ENCODE results near the gene CARD11. TPM values are rescaled to one million over a fixed set of nuclear protein-coding genes. Genes with fewer than 3 reads are reported as not detected.

Gene CARD11
- polyA plus RNA-seq, 1 of the 3 experiments (the other 2 are of a cell fraction): not detected

DNA sequence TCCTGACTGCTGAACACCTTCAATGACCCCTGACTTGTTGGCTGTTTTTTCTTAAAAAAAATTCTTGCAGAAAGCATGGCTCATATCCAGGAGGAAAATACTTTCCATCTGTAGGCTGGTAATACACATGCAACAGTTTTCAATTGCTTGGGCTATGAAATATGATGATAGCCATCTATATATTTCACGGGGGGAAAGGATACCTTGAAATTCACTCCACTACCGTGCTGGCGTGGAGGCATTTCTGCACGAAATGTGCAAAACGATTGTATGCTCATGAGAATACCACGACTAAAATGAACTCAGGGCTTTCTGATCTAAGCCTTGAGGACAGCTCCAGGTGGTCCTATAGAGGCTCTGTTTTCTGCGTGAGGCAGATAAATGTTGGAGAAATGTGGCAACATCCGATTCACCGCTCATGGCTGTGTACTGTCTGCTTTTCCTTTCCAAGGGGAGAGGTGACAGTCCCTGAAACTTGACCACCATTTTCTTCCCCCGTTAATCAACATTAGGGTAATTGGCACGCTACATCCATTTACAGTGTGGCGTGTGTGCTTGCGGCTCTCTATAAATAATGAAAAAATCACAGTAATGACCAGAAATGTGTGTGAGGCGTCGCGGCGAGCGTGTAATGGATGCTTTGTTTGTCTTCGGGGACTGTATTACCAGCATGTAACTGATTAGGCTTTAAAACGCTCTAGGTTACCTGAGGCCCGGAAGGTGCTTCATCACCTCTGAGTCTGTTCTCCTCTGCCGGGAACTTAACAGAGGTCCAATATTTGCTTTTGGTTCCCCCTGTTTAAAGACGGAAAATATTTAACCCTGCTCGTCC, 12.8 kb upstream of the CARD11 start:
- H3K79me2 ChIP-seq (ENCODE audit: insufficient read depth): no peaks in the 10 kb centered on the region
- no peak overlapping the region for H3K9ac ChIP-seq
- CTCF ChIA-PET: interaction anchor here (2.9 kb wide), 1 partner anchor 8 kb away, joined by 15 read pairs; no protein-coding TSS in a partner anchor
- no peaks in the 10 kb centered on the region for H3F3A ChIP-seq (replicated peaks; ENCODE audit: insufficient read depth)
- peaks cover 0 to 2% of the 10 kb centered on the region in 2 experiments; a peak in 1 of 4 replicates for H3K4me1 ChIP-seq (ENCODE audit: control insufficient read depth in 1 of 2, insufficient read depth in 2 of 2, low read depth in 1 of 2, low read length in 1 of 2)
- POLR2A ChIA-PET: no interaction called here
- no peak overlapping the region for H3K4me2 ChIP-seq
- no peak overlapping the region for H2AFZ ChIP-seq (ENCODE audit: low read depth)
- H3K9me2 ChIP-seq: 0 out of 2 replicates have a peak, but pooled peaks cover 3% of the 10 kb centered on the region
- H3K4me3 ChIP-seq (ENCODE audit: low read depth in 2 of 2, low read length in 1 of 2): no peak overlapping the region
- no peaks in the 10 kb centered on the region for H4K20me1 ChIP-seq (ENCODE audit: insufficient read depth)
- DNase-seq: no peak
- no peak for TF ChIP-seq JUND (IDR thresholded peaks at IDR 0.05)
- no peak for TF ChIP-seq EP300 (IDR thresholded peaks at IDR 0.05; ENCODE audit: borderline replicate concordance in 1 of 2, low read depth in 1 of 2, low read length in 1 of 2)
- TF ChIP-seq, protein P1, sequence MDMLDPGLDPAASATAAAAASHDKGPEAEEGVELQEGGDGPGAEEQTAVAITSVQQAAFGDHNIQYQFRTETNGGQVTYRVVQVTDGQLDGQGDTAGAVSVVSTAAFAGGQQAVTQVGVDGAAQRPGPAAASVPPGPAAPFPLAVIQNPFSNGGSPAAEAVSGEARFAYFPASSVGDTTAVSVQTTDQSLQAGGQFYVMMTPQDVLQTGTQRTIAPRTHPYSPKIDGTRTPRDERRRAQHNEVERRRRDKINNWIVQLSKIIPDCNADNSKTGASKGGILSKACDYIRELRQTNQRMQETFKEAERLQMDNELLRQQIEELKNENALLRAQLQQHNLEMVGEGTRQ (IDR thresholded peaks at IDR 0.05; ENCODE audit: borderline replicate concordance, low read depth, low read length): no peak
- no peak for TF ChIP-seq RCOR1 (IDR thresholded peaks at IDR 0.05; ENCODE audit: low read length)
- TF ChIP-seq, protein P2, sequence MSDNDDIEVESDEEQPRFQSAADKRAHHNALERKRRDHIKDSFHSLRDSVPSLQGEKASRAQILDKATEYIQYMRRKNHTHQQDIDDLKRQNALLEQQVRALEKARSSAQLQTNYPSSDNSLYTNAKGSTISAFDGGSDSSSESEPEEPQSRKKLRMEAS (IDR thresholded peaks at IDR 0.05; ENCODE audit: low read depth): no peak
- no peak for TF ChIP-seq NRF1 (IDR thresholded peaks at IDR 0.05; ENCODE audit: low read depth, low read length)
- TF ChIP-seq TAF1 (IDR thresholded peaks at IDR 0.05; ENCODE audit: borderline replicate concordance, low read depth, low read length): no peak
- no peak for TF ChIP-seq RXRA (IDR thresholded peaks at IDR 0.05; ENCODE audit: borderline replicate concordance, low read depth)
- no peak for TF ChIP-seq GABPA (IDR thresholded peaks at IDR 0.05; ENCODE audit: low read depth)
- no peak for TF ChIP-seq TEAD4 (IDR thresholded peaks at IDR 0.05; ENCODE audit: borderline replicate concordance, insufficient read depth)
- H3K9me3 ChIP-seq: no peaks in the 10 kb centered on the region; the same call in 1 of the 2 replicates
- no peaks in the 10 kb centered on the region for H3K27me3 ChIP-seq (ENCODE audit: insufficient read depth)
- no peaks in the 10 kb centered on the region for H3K36me3 ChIP-seq (replicated peaks in 1 of 2; ENCODE audit: control insufficient read depth in 1 of 2, insufficient read depth in 2 of 2, low read length in 1 of 2)
- H3K27ac ChIP-seq (ENCODE audit: low read depth in 2 of 2, low read length in 1 of 2): no peak overlapping the region
- WGBS (ENCODE audit: low lambda C conversion rate): 57% methylated on average over 24 of the region's 24 CpGs

DNA sequence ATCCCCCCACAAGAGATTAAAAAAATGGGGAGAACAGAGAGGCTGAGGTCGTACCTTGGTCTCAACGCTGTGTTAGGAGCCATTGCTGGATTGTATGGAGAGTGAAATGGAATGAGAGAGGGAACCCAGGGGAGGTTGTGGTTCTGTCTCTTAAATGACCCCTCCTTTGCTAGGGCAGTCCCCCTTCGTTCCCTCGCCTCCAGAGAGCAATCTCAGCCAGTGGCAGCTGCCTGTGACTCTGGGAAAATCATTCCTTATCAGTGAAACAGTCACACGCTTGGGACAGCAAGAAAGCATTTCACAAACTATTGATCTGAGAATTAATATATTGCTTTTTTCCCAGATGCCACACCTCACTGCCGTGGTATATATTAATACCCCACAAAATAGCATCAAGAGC, 12.0 kb upstream of the CARD11 start:
- H3K27me3 ChIP-seq (ENCODE audit: insufficient read depth): no peaks in the 10 kb centered on the region
- no peak overlapping the region for H3K4me3 ChIP-seq (ENCODE audit: low read depth in 2 of 2, low read length in 1 of 2)
- no peaks in the 10 kb centered on the region for H3F3A ChIP-seq (replicated peaks; ENCODE audit: insufficient read depth)
- no peaks in the 10 kb centered on the region; the same call in 1 of the 2 replicates for H3K9me3 ChIP-seq
- no peak overlapping the region for H2AFZ ChIP-seq (ENCODE audit: low read depth)
- 30% methylated on average over 6 of the region's 6 CpGs for WGBS (ENCODE audit: low lambda C conversion rate)
- H3K79me2 ChIP-seq (ENCODE audit: insufficient read depth): no peaks in the 10 kb centered on the region
- H4K20me1 ChIP-seq (ENCODE audit: insufficient read depth): no peaks in the 10 kb centered on the region
- no peak overlapping the region for H3K9ac ChIP-seq
- DNase-seq: peak; percentile 30
- no peak overlapping the region for H3K27ac ChIP-seq (ENCODE audit: low read depth in 2 of 2, low read length in 1 of 2)
- H3K4me2 ChIP-seq: no peak overlapping the region
- H3K4me1 ChIP-seq (ENCODE audit: control insufficient read depth in 1 of 2, insufficient read depth in 2 of 2, low read depth in 1 of 2, low read length in 1 of 2): peaks cover 0 to 2% of the 10 kb centered on the region in 2 experiments; a peak in 1 of 4 replicates
- ChIA-PET CTCF (interaction anchor here (1.3 to 2.9 kb wide), 5 partner anchors 9 to 34 kb away, joined by 4 to 15 read pairs (median 8); no protein-coding TSS in a partner anchor), POLR2A (no interaction called here)
- 0 out of 2 replicates have a peak, but pooled peaks cover under 1% of the 10 kb centered on the region for H3K9me2 ChIP-seq
- H3K36me3 ChIP-seq (replicated peaks in 1 of 2; ENCODE audit: control insufficient read depth in 1 of 2, insufficient read depth in 2 of 2, low read length in 1 of 2): no peaks in the 10 kb centered on the region
- TF ChIP-seq, protein P3, sequence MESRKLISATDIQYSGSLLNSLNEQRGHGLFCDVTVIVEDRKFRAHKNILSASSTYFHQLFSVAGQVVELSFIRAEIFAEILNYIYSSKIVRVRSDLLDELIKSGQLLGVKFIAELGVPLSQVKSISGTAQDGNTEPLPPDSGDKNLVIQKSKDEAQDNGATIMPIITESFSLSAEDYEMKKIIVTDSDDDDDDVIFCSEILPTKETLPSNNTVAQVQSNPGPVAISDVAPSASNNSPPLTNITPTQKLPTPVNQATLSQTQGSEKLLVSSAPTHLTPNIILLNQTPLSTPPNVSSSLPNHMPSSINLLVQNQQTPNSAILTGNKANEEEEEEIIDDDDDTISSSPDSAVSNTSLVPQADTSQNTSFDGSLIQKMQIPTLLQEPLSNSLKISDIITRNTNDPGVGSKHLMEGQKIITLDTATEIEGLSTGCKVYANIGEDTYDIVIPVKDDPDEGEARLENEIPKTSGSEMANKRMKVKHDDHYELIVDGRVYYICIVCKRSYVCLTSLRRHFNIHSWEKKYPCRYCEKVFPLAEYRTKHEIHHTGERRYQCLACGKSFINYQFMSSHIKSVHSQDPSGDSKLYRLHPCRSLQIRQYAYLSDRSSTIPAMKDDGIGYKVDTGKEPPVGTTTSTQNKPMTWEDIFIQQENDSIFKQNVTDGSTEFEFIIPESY (IDR thresholded peaks at IDR 0.05; ENCODE audit: borderline replicate concordance, low read depth): no peak
- TF ChIP-seq TCF12 (IDR thresholded peaks at IDR 0.05): no peak
- TF ChIP-seq TAF1 (IDR thresholded peaks at IDR 0.05; ENCODE audit: borderline replicate concordance, low read depth, low read length): no peak
- TF ChIP-seq, protein P4, sequence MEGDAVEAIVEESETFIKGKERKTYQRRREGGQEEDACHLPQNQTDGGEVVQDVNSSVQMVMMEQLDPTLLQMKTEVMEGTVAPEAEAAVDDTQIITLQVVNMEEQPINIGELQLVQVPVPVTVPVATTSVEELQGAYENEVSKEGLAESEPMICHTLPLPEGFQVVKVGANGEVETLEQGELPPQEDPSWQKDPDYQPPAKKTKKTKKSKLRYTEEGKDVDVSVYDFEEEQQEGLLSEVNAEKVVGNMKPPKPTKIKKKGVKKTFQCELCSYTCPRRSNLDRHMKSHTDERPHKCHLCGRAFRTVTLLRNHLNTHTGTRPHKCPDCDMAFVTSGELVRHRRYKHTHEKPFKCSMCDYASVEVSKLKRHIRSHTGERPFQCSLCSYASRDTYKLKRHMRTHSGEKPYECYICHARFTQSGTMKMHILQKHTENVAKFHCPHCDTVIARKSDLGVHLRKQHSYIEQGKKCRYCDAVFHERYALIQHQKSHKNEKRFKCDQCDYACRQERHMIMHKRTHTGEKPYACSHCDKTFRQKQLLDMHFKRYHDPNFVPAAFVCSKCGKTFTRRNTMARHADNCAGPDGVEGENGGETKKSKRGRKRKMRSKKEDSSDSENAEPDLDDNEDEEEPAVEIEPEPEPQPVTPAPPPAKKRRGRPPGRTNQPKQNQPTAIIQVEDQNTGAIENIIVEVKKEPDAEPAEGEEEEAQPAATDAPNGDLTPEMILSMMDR (IDR thresholded peaks at IDR 0.05): no peak
- no peak for TF ChIP-seq RCOR1 (IDR thresholded peaks at IDR 0.05; ENCODE audit: low read length)
- TF ChIP-seq POLR2AphosphoS5 (IDR thresholded peaks at IDR 0.05; ENCODE audit: low read depth, low read length): no peak
- TF ChIP-seq GATA2 (CRISPR knock-in tag; IDR thresholded peaks at IDR 0.05): no peak
- TF ChIP-seq SMC3 (IDR thresholded peaks at IDR 0.05; ENCODE audit: low read depth, low read length): no peak
- no peak for TF ChIP-seq YY1 (IDR thresholded peaks at IDR 0.05; ENCODE audit: low read depth)
- TF ChIP-seq FOXM1 (IDR thresholded peaks at IDR 0.05; ENCODE audit: low read depth): no peak
- TF ChIP-seq, protein P5, sequence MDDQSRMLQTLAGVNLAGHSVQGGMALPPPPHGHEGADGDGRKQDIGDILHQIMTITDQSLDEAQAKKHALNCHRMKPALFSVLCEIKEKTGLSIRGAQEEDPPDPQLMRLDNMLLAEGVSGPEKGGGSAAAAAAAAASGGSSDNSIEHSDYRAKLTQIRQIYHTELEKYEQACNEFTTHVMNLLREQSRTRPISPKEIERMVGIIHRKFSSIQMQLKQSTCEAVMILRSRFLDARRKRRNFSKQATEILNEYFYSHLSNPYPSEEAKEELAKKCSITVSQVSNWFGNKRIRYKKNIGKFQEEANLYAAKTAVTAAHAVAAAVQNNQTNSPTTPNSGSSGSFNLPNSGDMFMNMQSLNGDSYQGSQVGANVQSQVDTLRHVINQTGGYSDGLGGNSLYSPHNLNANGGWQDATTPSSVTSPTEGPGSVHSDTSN (IDR thresholded peaks at IDR 0.05): no peak
- TF ChIP-seq NRF1 (IDR thresholded peaks at IDR 0.05; ENCODE audit: low read depth, low read length): no peak
- no peak for TF ChIP-seq FOSL2 (IDR thresholded peaks at IDR 0.05; ENCODE audit: borderline replicate concordance, low read depth)
- TF ChIP-seq TEAD4 (IDR thresholded peaks at IDR 0.05; ENCODE audit: borderline replicate concordance, insufficient read depth): no peak
- no peak for TF ChIP-seq RFX5 (IDR thresholded peaks at IDR 0.05; ENCODE audit: low read length)

All from SK-N-SH (cell line).